Breast epithelium (tissue), 3 donors: ENCODE measurements around the gene RFTN1.

Experiments used
- POLR2A ChIP-seq: fragments of 450-650 bp; IDR thresholded peaks from one replicate; pipeline ENCODE4 v1.6.1; 2016; ENCODE audit warnings: antibody characterized with exemption, mild to moderate bottlenecking, moderate library complexity
- TF ChIP-seq, protein P1 (sequence below), 3 donors: fragments of 450-650 bp; IDR thresholded peaks; one replicate each; pipeline ENCODE4 v1.5.1; 2016 to 2017; ENCODE audit warnings: antibody characterized with exemption in 3 of 3, mild to moderate bottlenecking in 3 of 3, moderate library complexity in 3 of 3

DNA sequence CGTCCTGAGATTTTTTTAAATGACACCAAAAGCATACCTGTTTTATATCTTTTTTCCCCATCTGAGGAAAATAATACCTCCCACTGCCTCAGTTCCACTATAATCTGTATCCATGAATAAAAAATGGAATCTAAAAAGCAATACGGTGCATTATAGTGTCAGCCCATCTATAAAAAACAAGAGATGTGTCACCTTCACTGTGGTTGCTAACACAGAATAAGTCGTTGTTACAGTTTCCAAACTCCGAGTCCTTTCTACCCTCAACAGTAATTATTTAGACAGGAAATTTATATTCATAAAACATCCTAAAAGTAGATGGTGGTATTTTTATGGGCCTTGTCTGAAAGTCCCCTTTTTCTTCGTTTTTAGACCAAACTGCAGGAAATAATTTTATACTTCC is 19.4 kb downstream of the RFTN1 start:
- TF ChIP-seq, protein P1, sequence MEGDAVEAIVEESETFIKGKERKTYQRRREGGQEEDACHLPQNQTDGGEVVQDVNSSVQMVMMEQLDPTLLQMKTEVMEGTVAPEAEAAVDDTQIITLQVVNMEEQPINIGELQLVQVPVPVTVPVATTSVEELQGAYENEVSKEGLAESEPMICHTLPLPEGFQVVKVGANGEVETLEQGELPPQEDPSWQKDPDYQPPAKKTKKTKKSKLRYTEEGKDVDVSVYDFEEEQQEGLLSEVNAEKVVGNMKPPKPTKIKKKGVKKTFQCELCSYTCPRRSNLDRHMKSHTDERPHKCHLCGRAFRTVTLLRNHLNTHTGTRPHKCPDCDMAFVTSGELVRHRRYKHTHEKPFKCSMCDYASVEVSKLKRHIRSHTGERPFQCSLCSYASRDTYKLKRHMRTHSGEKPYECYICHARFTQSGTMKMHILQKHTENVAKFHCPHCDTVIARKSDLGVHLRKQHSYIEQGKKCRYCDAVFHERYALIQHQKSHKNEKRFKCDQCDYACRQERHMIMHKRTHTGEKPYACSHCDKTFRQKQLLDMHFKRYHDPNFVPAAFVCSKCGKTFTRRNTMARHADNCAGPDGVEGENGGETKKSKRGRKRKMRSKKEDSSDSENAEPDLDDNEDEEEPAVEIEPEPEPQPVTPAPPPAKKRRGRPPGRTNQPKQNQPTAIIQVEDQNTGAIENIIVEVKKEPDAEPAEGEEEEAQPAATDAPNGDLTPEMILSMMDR (IDR thresholded peaks at IDR 0.05) = no peak
- no peak for TF ChIP-seq POLR2A
